GM12865 (cell line): Measurements from ENCODE around the gene CYTH4.

Experiments used
- DNase-seq: peaks from one replicate; pipeline ENCODE4 v3.0.0; 2010; ENCODE audit warnings: low read depth
- H3K4me3 ChIP-seq: 2 replicates; pipeline ENCODE4 v1.5.1; 2011; ENCODE audit warnings: mild to moderate bottlenecking, low read depth, low read length, control low read depth
- TF ChIP-seq, protein P1 (sequence below): IDR thresholded peaks from 2 replicates; pipeline ENCODE4 v1.5.1; 2011; ENCODE audit warnings: low read length, control low read depth, low read depth, inconsistent platforms; ENCODE audit not compliant: insufficient read depth; ENCODE audit errors: missing control alignments

Gene CYTH4

DNA sequence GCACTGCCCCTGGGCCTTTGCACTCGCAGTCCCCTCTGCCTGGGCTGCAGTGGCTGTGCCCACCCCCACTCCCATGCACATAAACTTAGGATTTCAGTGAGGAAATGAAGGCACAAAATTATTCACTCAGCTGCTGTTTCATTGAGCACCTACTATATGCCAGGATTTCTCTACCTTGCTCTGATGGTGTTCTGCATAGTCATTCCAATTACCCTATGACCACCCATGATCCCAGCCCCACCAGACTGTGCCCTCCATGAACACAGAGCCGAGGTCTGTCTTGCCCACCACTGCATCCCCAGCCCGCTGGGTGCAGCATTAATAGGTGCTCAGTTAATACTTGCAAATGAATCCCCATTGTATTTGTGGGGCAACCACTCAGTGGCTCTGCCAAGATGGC is 10.9 kb downstream of the CYTH4 start:
- TF ChIP-seq, protein P1, sequence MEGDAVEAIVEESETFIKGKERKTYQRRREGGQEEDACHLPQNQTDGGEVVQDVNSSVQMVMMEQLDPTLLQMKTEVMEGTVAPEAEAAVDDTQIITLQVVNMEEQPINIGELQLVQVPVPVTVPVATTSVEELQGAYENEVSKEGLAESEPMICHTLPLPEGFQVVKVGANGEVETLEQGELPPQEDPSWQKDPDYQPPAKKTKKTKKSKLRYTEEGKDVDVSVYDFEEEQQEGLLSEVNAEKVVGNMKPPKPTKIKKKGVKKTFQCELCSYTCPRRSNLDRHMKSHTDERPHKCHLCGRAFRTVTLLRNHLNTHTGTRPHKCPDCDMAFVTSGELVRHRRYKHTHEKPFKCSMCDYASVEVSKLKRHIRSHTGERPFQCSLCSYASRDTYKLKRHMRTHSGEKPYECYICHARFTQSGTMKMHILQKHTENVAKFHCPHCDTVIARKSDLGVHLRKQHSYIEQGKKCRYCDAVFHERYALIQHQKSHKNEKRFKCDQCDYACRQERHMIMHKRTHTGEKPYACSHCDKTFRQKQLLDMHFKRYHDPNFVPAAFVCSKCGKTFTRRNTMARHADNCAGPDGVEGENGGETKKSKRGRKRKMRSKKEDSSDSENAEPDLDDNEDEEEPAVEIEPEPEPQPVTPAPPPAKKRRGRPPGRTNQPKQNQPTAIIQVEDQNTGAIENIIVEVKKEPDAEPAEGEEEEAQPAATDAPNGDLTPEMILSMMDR: no peak
- no peak overlapping the region for H3K4me3 ChIP-seq
- DNase-seq: no peak

DNA sequence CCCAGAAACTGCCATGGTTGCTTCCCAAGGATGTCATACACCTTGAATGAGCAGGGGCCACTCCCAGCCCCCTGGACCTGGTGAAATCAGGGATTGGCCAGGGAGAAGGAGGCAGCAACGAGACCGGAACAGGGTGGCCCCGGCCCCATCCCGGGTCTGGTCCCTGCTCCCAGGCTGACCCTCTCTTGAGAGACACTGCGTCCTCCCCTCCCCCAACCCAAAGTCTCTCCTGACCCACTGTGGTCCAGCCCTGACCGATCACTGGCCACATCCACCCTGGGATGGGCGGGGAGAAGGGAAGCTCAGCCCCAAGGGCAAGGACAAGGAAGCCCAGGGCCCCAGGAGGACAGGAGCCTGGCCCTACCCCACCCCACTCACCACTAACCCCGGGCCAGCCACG is 12.4 kb downstream of the CYTH4 start:
- no peak for DNase-seq
- no peak overlapping the region for H3K4me3 ChIP-seq
- TF ChIP-seq, protein P1: no peak

DNA sequence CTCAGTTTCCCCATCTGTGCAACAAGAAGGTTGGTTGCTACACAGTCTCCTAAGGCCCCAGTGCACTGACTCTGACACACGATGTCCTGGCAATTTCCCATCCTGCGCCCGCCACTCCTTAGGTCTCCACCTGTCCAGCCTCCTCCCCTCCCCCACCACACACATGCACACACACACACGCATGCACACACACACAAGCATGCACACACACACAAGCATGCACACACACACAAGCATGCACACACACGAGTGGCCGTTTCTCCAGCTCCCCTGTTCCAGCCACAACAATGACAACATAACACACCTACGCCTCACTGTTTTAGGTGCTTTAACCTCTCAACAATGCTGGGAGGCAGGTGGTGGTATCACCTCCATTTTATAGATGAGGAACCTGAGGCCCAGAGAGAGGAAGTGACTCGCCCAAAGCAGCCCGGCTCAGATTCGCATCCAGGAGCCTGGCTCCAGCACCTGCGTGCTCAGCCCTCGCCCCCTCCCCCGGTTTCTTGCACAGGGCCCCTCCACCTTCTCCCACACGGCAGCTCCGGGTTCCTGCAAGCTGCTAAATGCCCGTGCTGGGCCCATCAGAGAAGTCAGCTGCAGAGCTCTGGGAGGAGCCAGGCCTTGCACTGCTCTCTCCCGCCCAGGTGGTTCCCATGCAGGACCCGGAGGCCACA is 13.0 kb downstream of the CYTH4 start:
- no peak for DNase-seq
- H3K4me3 ChIP-seq: no peak overlapping the region
- TF ChIP-seq, protein P1: no peak

DNA sequence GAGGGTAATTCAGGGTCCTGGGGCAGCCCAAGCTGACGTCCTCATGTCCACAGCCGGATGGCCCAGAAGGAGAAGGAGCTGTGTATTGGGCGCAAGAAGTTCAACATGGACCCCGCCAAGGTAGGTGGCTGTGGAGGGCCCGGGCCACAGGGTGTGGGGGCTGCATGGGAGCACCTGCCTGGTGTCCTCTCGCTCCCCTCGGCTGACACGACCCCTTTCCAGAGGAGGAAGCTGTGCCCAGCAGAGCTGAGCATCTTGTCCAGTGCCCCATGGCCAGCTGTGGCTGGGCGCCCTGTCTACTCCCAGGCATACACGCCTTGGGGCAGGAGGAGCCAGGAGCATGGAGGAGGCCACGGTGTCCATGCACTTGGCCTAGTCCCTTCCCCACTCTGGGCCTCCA is 13.6 kb downstream of the CYTH4 start:
- TF ChIP-seq, protein P1: no peak
- H3K4me3 ChIP-seq: no peak overlapping the region
- no peak for DNase-seq

DNA sequence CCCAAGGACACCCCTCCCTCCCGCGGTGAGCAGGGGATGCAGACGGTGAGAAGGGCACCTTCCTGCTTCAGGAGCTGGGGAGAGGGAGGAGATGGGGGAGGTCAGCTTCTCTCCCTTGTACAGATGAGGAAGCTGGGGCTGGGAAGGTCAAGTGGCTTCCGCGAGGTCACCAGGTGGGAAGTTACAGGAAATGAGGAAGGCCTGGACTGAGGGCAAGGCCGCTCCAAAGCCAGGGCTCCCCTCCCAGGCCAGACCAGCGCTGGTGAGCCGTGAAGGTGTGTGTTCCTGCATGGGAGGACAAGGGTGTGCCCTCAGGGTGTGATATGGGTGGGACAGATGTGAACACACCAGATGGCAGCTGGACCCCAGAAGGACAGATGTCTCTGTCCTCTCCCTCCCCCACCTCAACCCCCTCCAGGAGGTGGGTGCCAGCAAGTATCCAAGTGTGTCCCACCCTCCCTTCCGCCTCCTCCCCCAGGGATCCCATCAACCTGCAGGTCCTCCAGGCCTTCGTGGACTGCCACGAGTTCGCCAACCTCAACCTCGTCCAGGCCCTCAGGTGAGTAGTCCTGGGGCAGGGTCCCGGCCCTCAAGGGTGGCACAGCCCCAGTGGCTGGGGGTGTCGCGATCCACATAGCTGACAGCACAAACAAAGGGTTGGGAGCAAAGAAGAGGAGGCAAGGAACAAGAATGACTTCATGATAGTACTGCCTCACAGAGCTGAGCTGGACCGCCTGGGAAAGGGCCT is 16.6 kb downstream of the CYTH4 start:
- no peak overlapping the region for H3K4me3 ChIP-seq
- no peak for DNase-seq
- TF ChIP-seq, protein P1: no peak

DNA sequence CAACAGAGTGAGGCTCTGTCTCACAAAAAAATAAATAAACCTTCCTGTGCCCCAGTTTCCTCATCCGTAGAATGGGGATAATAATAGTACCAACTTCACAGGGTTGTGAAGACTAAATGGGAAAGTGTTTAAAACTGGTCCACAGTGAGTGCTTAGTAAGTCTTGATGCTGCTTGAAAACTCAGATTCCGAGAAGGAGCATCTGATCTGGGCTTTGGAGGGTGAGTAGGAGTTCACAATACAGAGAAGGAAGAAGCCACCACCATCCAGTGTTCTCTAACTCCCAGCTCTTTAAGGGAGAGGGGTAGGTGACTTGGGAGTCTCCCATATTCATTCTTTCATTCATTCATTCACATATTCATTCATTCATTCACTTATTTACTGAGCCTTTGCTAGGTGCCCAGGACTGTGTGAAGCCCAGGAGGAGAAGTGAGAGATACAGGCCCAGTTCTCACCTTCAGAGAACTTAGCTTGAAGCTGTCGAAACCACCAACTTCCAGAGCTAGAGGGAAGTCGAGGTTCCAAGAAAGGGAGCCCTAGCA is 17.7 kb downstream of the CYTH4 start:
- peak overlapping the region; percentile 35; the same call in 1 of the 2 replicates for H3K4me3 ChIP-seq
- TF ChIP-seq, protein P1: no peak
- no peak for DNase-seq
